Skeletal muscle tissue (tissue), 4 donors: ENCODE measurements around the gene MAPK13. TPM values are rescaled to one million over a fixed set of nuclear protein-coding genes. Genes with fewer than 3 reads are reported as not detected.

ENCODE experiments used
- H3K27ac ChIP-seq: one replicate; pipeline ENCODE4 v1.7.0; 2013; ENCODE audit warnings: mild to moderate bottlenecking, low read depth, low read length, inconsistent platforms
- H3K27me3 ChIP-seq, 3 donors: one replicate each; pipeline ENCODE4 v1.7.0; 2013; ENCODE audit warnings: low read length in 3 of 3; ENCODE audit not compliant: control insufficient read depth in 3 of 3, insufficient read depth in 3 of 3
- H3K36me3 ChIP-seq, 3 donors: one replicate each; pipeline ENCODE4 v1.7.0; 2013; ENCODE audit warnings: low read length in 3 of 3; ENCODE audit not compliant: control insufficient read depth in 3 of 3, insufficient read depth in 3 of 3
- H3K4me1 ChIP-seq, 3 donors: one replicate each; pipeline ENCODE4 v1.7.0; 2013; ENCODE audit warnings: low read length in 3 of 3, mild to moderate bottlenecking in 3 of 3; ENCODE audit not compliant: control insufficient read depth in 3 of 3, insufficient read depth in 3 of 3
- H3K4me3 ChIP-seq, 3 donors: one replicate each; pipeline ENCODE4 v1.7.0; 2013; ENCODE audit warnings: low read length in 3 of 3
- H3K9ac ChIP-seq, 3 donors: one replicate each; pipeline ENCODE4 v1.7.0; 2013; ENCODE audit warnings: low read length in 3 of 3, mild to moderate bottlenecking in 3 of 3, moderate library complexity in 2 of 3, low read depth in 1 of 3
- H3K9me3 ChIP-seq, 3 donors: one replicate each; pipeline ENCODE4 v1.7.0; 2013; ENCODE audit warnings: low read length in 3 of 3; ENCODE audit not compliant: control insufficient read depth in 3 of 3
- total RNA-seq: library from RNA; depleted of rRNA; stranded (reverse); fragments of >200 nt; gene quantifications from one replicate; pipeline ENCODE4 v1.2.3, GENCODE V29; 2014
- donor health status: Osteomylitis.

Gene MAPK13
- total RNA-seq, 1 donor from 2014 or later = 3.1 TPM

DNA sequence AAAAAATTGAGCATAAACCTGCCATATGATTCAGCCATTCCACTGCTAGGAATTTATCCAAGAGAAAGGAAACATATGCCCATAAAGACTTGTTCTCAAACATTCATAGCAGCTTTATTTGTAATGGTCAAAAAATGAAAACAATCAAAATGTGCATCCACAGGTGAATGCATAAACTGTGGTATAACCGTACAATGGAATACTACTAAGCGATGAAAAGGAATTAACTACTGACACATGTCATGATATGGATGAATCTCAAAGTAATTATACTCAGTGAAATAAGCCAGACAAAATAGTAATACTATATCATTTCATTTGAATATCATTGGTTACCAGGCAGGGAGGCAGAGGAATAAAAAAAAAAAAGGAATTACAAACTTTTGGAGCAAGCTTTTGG is 40.4 kb downstream of the MAPK13 start:
- no peak overlapping the region for H3K4me3 ChIP-seq
- H3K27me3 ChIP-seq = no peaks in the 10 kb centered on the region

DNA sequence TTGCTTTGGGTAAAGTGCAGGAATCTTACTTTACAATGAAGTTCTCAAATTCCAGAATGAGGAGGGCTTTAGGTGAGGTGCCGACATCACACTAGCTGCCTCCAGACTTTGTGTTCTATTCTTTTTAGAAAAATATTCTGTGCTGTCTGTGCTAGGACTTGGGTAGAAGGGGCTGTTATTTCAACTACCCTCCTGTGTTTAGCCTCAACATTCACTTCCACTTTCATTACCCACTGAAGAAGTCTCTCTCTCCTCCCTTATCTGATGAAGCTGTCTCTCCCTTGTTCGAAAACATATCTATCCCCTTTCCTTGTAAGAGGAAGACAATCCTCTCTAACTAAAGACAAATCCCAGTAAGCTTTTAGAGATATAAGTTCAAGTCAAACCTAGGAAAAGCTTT is 41.3 kb downstream of the MAPK13 start:
- Histone ChIP-seq H3K27ac (no peak overlapping the region), H3K27me3 (no peaks in the 10 kb centered on the region), H3K36me3 (peaks cover 0 to 4% (median 4%) of the 10 kb centered on the region in 3 donors), H3K9me3 (no peaks in the 10 kb centered on the region), H3K4me1 (no peaks in the 10 kb centered on the region), H3K4me3 (no peak overlapping the region), H3K9ac (no peak overlapping the region)

More for the DNA sequence above, 40.4 kb downstream of the MAPK13 start:
- Histone ChIP-seq H3K27ac (no peak overlapping the region), H3K9ac (no peak overlapping the region), H3K9me3 (no peaks in the 10 kb centered on the region), H3K4me1 (no peaks in the 10 kb centered on the region), H3K36me3 (peaks cover 0 to 4% (median 4%) of the 10 kb centered on the region in 3 donors)

DNA sequence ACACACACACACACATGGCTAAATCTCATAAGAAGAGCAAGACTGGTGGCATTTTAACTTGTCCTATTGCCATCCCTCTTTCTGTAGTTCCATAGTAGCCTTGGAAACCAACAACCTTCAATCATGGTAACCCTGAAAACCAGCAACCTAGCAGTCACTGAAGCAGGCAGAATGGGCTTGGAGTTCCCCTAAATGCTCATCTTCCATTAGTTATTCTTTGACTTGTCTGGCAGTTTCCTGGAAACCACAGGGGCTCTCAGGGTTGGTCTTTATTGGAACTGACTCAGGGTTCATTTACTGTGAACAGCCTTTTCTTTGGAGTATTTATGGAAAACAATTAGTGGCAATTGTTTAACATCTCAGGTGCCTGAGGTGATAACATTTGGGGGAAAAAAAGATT is 46.9 kb downstream of the MAPK13 start:
- H3K27me3 ChIP-seq = no peaks in the 10 kb centered on the region
- H3K36me3 ChIP-seq = peaks cover 0 to 7% (median 4%) of the 10 kb centered on the region in 3 donors
- no peak overlapping the region for H3K4me3 ChIP-seq
- H3K9ac ChIP-seq = no peak overlapping the region
- H3K9me3 ChIP-seq = no peaks in the 10 kb centered on the region
- H3K4me1 ChIP-seq = no peaks in the 10 kb centered on the region
- H3K27ac ChIP-seq = no peak overlapping the region

DNA sequence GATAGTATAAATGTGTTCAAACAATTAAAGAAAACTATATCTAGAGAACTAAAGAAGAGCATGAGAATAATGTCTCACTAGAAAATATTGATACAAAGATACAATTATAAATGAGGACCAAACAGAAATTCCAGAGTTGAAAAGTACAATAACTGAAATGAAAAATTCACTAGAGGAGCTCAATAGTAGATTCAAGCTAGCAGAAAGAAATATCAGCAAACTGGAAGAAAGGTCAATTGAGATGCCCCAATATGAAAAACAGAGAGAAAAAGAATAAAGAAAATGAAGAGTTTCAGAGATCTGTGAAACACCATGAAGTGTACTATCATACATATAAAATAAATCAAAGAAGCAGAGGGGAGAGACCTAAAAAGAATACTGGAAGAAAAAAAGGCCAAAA is 48.2 kb downstream of the MAPK13 start:
- no peak overlapping the region for H3K9ac ChIP-seq

DNA sequence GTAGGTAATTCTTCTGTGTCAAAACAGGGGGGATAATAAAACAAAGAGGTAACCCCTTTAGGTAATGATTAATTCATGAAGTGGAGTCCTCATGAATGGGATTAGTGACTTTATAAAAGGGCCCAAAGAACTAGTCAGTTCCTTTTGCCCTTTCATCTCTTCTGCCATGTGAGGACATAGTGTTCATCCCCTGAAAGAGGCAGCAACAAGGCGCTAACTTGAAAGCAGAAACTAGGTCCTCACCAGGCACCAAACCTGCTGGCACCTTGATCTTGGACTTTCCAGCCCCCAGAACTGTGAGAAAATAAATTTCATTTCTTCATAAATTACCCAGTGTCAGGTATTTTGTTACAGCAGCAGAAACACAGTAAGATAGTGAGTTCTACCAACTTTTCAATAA is 49.8 kb downstream of the MAPK13 start:
- H3K9ac ChIP-seq = no peak overlapping the region
- H3K4me1 ChIP-seq = no peaks in the 10 kb centered on the region
- no peaks in the 10 kb centered on the region for H3K9me3 ChIP-seq
- H3K36me3 ChIP-seq = peaks cover 0 to 4% (median 2%) of the 10 kb centered on the region in 3 donors
- no peak overlapping the region for H3K4me3 ChIP-seq
- no peak overlapping the region for H3K27ac ChIP-seq
- H3K27me3 ChIP-seq = no peaks in the 10 kb centered on the region

More for the DNA sequence above, 48.2 kb downstream of the MAPK13 start:
- no peaks in the 10 kb centered on the region for H3K4me1 ChIP-seq
- H3K27me3 ChIP-seq = no peaks in the 10 kb centered on the region
- H3K4me3 ChIP-seq = no peak overlapping the region
- no peaks in the 10 kb centered on the region for H3K9me3 ChIP-seq
- H3K27ac ChIP-seq = no peak overlapping the region
- peaks cover 0 to 4% (median 2%) of the 10 kb centered on the region in 3 donors for H3K36me3 ChIP-seq

- no peak overlapping the region for H3K4me3 ChIP-seq
- no peak overlapping the region for H3K27ac ChIP-seq
- H3K9me3 ChIP-seq = no peaks in the 10 kb centered on the region
- H3K27me3 ChIP-seq = no peaks in the 10 kb centered on the region
- H3K4me1 ChIP-seq = no peaks in the 10 kb centered on the region
- H3K36me3 ChIP-seq = peaks cover 0 to 3% (median under 1%) of the 10 kb centered on the region in 3 donors
- H3K9ac ChIP-seq = no peak overlapping the region
Observed at GRCh38 chr6:36184311-36184710, 54.0 kb downstream of the MAPK13 start.

DNA sequence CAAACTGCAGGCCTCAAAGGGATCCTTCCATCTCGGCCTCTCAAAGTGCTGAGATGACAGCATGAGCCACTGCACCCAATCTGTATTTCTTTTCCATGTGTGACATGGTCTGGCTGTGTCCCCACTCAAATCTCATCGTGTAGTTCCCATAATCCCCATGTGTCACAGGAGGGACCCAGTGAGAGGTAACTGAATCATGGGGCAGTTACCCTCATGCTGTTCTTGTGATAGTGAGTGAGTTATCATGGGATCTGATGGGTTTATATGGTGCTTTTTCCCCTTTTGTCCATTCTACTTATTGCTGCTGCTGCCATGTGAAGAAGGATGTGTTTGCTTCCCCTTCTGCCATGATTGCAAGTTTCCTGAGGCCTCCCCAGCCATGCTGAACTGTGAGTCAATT is 55.9 kb downstream of the MAPK13 start:
- no peaks in the 10 kb centered on the region for H3K36me3 ChIP-seq
- H3K9me3 ChIP-seq = no peaks in the 10 kb centered on the region
- no peak overlapping the region for H3K27ac ChIP-seq

DNA sequence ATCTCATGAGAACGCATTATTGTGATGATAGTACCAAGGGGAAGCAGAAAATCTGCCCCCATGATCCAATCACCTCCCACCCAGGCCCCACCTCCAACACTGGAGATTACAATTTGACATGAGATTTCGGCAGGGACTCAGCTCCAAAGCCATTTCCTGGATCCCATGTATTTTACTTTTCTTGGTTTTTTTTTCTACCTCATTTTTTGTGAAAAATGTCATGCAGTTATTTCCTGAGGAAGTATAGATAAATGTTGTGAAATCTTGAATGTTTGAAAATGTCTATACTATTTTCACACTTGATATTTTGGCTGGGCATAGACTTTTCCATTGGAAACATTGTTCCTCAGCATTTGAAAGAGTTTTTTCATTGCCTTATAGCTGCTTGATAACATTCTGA is 57.1 kb downstream of the MAPK13 start:
- no peaks in the 10 kb centered on the region for H3K4me1 ChIP-seq
- no peaks in the 10 kb centered on the region for H3K9me3 ChIP-seq
- no peak overlapping the region for H3K27ac ChIP-seq
- H3K36me3 ChIP-seq = no peaks in the 10 kb centered on the region
- no peak overlapping the region for H3K4me3 ChIP-seq
- no peak overlapping the region for H3K9ac ChIP-seq
- H3K27me3 ChIP-seq = no peaks in the 10 kb centered on the region

More for the DNA sequence above, 55.9 kb downstream of the MAPK13 start:
- H3K9ac ChIP-seq = no peak overlapping the region
- no peaks in the 10 kb centered on the region for H3K4me1 ChIP-seq
- H3K27me3 ChIP-seq = no peaks in the 10 kb centered on the region
- no peak overlapping the region for H3K4me3 ChIP-seq

Other genes starting within 250 kb of the MAPK13 start
- gene SRPK1, start 209.4 kb upstream of the MAPK13 start, total RNA-seq = 15.1 TPM
- gene SLC26A8, start 105.9 kb upstream of the MAPK13 start, total RNA-seq = under 0.01 TPM
- 38.1 TPM for gene MAPK14, start 102.7 kb upstream of the MAPK13 start, total RNA-seq
- gene BRPF3, start 66.2 kb downstream of the MAPK13 start, total RNA-seq = 12.5 TPM
- gene PNPLA1, start 139.5 kb downstream of the MAPK13 start, total RNA-seq = not detected
- not detected for gene BNIP5, start 206.4 kb downstream of the MAPK13 start, total RNA-seq